Kidney epithelial cell (primary cell): ENCODE results near the gene CAPN11. TPM values are rescaled to one million over a fixed set of nuclear protein-coding genes. Genes with fewer than 3 reads are reported as not detected.

Experiments used
- DNase-seq: peaks from one replicate; pipeline ENCODE4 v3.0.0-alpha.2; 2010; ENCODE audit warnings: low read depth
- H3K27me3 ChIP-seq: 2 replicates; pipeline ENCODE4 v1.6.0; 2011; ENCODE audit warnings: low read length; ENCODE audit not compliant: control insufficient read depth, insufficient read depth
- H3K36me3 ChIP-seq: 2 replicates; pipeline ENCODE4 v1.5.1; 2011; ENCODE audit warnings: low read length; ENCODE audit not compliant: control insufficient read depth, insufficient read depth
- H3K4me3 ChIP-seq: 2 replicates; pipeline ENCODE4 v1.5.1; 2011; ENCODE audit warnings: low read depth, mild to moderate bottlenecking, control low read depth, low read length
- CTCF ChIP-seq: IDR thresholded peaks from 2 replicates; pipeline ENCODE4 v1.5.1; 2011; ENCODE audit warnings: mild to moderate bottlenecking, moderate library complexity, low read length, control low read depth, inconsistent platforms; ENCODE audit not compliant: insufficient read depth, poor library complexity, severe bottlenecking
- total RNA-seq: library from RNA; depleted of rRNA; stranded (reverse); fragments of >200 nt; gene quantifications from 2 replicates; pipeline ENCODE4 v1.2.3, GENCODE V29; 2015

CAPN11 gene
- total RNA-seq, 1 donor from 2014 or later, result not detected

DNA sequence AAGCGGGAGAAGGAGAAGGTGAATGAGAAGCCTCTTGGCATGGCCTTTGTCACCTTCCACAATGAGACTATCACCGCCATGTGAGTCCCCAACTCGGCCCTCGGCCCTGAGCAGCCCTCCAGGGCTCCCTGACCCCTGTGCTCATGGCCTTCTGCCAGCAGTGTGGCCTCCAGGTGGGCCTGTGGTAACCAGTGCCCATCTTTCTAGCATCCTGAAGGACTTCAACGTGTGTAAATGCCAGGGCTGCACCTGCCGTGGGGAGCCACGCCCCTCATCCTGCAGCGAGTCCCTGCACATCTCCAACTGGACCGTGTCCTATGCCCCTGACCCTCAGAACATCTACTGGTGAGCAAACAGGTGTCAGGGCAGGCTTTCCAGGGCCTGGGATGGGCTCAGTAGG, 10.3 kb upstream of the CAPN11 start:
- H3K27me3 ChIP-seq, result no peaks in the 10 kb centered on the region
- H3K36me3 ChIP-seq, result peaks cover 3% of the 10 kb centered on the region
- DNase-seq, result no peak
- no peak overlapping the region for H3K4me3 ChIP-seq
- TF ChIP-seq CTCF, result no peak

DNA sequence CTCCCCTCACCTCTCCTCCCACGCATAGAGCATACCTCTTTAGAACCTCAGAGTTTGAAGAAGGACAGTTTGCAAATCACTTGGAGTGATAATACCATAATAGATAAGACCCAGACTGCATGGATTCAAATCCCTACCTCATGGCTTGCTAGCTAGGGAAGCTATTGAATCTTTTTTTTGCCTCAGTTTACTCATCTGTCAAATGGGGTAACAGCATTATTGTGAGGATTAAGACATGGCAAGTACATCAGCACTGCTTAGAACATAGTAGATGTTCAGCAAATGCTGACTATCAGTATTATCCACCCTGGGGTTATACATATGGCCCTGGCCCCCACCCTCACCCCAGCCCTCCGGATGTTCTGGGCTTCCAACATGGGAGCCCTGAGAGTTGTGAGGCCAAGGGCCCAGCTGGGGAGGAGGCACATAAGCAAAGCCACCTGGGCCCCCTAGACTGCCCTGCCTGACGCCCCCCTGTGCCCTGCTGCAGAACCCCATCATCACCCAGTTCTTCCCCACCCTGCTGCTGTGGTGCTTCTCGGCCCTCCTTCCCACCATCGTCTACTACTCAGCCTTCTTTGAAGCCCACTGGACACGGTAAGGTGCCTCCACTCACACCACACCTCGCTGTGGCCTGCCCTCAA, 9.1 kb upstream of the CAPN11 start:
- TF ChIP-seq CTCF, result no peak
- Histone ChIP-seq H3K4me3 (no peak overlapping the region), H3K27me3 (no peaks in the 10 kb centered on the region), H3K36me3 (peaks cover 3% of the 10 kb centered on the region)
- no peak for DNase-seq

DNA sequence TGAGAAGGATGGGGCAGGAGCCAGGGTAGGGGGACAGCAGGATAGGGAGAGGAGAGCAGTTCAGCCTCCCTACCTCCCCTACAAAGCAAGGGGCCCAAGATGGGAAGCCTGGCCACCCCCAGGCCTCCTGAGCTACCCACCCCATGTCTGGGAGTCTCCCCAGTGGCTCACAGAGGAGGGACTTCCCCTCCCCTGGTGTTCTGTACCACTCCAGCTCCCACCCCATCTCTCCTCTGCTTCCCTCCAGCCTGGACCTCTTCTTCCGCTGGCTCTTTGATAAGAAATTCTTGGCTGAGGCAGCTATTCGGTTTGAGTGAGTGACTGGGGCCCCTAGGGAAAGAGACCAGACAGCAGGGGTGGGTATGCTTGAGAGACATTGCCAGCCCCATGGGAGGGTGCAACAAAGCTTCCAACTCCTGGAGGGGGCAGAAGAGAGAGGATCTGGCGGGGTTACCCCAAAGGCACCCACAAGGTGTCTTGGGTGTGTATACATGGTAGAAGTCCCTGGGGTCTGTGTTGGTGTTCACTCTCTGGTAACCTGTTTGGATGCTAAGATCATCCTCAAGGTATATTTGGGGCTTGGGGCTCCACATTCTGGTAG, 8.2 kb upstream of the CAPN11 start:
- TF ChIP-seq CTCF, result no peak
- DNase-seq, result no peak
- H3K36me3 ChIP-seq, result peaks cover 3% of the 10 kb centered on the region

GRCh38 chr6:44151348-44152108, 7.1 kb upstream of the CAPN11 start:
- DNase-seq, result no peak
- peak; percentile 90 for TF ChIP-seq CTCF
- no peaks in the 10 kb centered on the region for H3K27me3 ChIP-seq
- H3K4me3 ChIP-seq, result no peak overlapping the region
- H3K36me3 ChIP-seq, result peaks cover 1% of the 10 kb centered on the region

More for the DNA sequence above, 8.2 kb upstream of the CAPN11 start:
- no peaks in the 10 kb centered on the region for H3K27me3 ChIP-seq
- H3K4me3 ChIP-seq, result no peak overlapping the region

DNA sequence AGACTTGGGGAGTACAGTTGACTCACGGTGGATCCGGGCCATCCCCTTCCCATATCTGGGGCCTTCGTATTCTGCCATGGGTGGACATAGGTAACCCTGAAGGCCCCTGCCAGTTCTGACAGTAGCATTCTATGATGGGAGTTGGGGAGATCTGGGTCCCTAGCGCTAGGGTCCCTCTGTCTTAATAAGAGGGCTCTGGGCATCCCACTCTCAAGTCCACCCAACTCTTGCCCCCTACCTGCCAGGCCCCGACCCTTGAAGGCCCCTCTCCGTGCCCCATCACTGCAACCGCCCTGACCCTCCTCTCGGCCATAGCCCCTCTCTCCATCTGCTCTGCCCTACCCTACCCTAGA, 6.5 kb upstream of the CAPN11 start:
- no peak overlapping the region for H3K4me3 ChIP-seq
- no peaks in the 10 kb centered on the region for H3K27me3 ChIP-seq
- DNase-seq, result no peak
- TF ChIP-seq CTCF, result no peak
- peaks cover 1% of the 10 kb centered on the region for H3K36me3 ChIP-seq
